Ureter (tissue), 1 donor: ENCODE measurements around the gene MED26. TPM values are rescaled to one million over a fixed set of nuclear protein-coding genes. Genes with fewer than 3 reads are reported as not detected.
A peak's percentile ranks its signal among the peaks of the same experiment; 100 is the strongest.
"Not testable (repeated sequence)": the region's sequence is repeated elsewhere in the genome, so short reads cannot be mapped to it uniquely, and the experiment has no call there.

Experiments
- DNase-seq: peaks from one replicate; pipeline ENCODE4 v3.0.0-alpha.2; 2020; ENCODE audit warnings: low spot score
- total RNA-seq: library from RNA; stranded (reverse); gene quantifications from one replicate; pipeline ENCODE4 v1.2.4, GENCODE V29; 2023
- donor health status: DM: yes; HTN: yes; CAD: no.

The MED26 gene
- 14.1 TPM for total RNA-seq

GRCh38 chr19:16628183-16628983, at the start of gene MED26:
MED26 (minus strand) TSS chr19:16628204; CDS start chr19:16627943, 261 bp downstream.
- DNase-seq = peak; percentile 95

DNA sequence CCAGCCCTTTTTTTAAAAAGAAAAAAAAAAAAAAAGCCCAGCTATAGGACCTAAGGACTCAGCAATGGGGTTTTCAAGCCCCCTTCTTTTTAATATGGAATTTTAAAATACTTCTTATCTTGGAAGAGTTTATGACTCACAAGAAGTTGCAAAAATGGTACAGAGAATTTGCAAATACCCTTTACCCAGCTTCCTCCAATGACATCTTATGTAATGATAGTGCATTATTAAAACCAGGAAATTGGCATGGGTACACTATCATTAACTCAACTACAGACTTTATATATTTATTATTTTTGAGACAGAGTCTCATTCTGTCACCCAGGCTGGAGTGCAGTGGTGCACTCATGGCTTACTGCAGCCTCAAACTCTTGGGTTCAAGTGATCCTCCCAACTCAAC, 49.1 kb upstream of the MED26 start:
- no peak for DNase-seq

DNA sequence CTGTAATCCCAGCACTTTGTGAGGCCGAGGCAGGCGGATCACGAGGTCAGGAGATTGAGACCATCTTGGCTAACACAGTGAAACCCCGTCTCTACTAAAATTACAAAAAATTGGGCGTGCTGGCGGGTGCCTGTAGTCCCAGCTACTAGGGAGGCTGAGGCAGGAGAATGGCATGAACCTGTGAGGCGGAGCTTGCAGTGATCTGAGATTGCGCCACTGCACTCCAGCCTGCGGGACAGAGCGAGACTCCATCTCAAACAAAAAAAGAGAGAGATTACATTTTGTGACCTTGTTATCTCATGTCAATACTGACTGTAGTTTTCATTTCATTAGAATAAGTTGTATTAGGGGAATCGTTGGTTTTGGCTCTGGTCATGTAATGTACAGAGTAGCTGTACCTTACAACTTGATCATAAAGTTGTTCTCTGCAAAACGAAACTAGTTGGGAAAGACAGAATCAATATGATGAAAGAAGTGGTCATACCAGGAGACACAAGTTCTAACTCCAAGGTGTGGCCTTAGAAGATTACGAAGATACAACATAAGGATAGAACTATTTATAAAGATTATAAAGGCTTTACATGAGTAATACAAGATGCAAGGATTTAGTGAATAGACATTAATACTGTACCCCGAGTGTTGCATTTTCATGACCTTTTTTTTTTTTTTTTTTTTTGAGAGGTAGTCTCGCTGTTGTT, 48.2 kb upstream of the MED26 start:
- DNase-seq = no peak

DNA sequence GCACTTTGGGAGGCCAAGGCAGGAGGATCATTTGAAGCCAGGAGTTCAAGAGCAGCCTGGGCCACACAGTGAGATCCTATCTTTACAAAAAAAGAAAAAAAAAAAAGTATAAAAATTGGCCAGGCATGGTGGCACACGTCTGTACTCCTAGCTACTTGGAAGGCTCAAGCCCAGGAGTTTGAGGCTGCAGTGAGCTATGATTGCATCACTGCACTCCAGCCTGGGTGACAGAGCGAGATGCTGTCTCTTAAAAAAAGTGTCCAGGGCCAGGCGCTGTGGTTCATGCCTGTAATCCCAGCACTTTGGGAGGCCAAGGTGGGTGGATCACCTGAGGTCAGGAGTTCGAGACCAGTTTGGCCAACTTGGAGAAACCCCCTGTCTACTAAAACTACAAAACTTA, 45.8 kb upstream of the MED26 start:
- not testable (repeated sequence) for DNase-seq

DNA sequence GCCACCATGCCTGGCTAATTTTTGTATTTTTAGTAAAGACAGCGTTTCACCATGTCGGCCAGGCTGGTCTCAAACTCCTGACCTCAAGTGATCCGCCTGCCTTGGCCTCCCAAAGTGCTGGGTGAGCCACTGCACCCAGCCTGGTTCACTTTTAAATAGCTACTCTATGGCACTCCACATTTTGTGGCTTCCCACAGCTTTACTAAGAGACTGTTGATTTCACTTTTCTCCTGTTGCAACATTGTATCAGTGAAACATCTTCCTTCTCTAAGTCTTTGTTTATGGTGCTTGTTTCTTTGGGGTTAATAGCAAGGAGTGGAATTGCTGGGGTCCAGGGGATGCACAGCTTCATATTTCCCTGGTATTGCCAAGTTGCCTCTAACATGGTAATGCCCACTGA, 45.2 kb upstream of the MED26 start:
- DNase-seq = no peak

DNA sequence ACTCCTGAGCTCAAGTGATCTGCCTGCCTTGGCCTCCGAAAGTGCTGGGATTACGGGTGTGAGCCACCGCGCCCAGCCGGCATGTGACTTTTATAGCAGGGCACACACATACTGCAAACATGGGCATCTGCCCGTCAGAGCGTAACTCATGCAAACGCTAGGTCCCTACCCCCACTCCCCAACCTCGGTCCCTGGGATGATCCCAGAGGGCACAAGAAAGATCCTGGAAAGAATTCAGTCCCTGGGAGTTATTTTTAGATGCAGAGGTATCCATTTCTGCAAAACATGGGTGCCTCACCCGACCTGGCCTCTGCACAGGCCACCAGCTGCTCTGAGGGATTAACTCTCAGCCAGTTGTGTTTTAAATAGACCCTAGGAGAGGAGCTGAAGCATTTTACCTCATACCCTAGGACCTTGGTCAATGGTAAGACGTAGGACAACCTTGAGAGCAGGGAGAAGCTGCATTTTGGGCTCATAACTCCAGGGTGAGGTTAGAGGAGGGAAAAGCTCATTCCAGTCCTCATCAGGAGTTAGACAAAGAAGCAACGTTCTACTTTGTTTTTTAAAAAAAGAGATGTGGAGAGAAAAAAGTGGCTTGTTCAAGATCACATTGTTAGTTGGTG, 43.8 kb upstream of the MED26 start:
- DNase-seq = no peak

GRCh38 chr19:16670291-16670690, 42.3 kb upstream of the MED26 start:
- no peak for DNase-seq

DNA sequence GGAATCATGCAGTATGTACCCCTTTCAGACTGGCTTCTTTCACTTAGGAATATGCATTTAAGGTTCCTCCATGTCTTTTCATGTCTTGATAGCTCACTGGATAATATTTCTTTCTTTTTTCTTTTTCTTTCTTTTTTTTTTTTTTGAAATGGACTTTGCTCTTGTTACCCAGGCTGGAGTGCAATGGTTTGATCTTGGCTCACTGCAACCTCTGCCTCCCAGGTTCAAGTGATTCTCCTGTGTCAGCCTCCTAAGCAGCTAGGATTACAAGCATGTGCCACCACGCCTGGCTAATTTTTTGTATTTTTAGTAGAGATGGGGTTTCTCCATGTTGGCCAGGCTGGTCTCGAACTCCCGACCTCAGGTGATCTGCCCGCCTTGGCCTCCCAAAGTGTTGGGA, 40.7 kb upstream of the MED26 start:
- not testable (repeated sequence) for DNase-seq

DNA sequence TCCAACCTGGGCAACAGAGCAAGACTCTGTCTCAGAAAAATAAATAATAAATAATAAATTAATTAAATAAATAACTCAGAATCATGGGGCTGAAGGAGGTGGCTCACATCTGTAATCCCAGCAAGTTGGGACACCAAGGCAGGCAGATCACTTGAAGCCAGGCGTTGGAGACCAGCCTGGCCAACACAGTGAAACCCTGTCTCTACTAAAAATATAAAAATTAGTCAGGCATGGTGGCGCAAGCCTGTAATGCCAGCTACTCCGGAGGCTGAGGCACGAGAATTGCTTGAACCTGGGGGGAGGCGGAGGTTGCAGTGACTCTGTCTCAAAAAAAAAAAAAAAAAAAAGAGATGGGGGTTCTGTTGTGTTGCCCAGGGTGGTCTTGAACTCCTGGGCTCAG, 40.2 kb upstream of the MED26 start:
- no peak for DNase-seq

- peak; percentile 49 for DNase-seq
Measured at GRCh38 chr19:16661480-16662034, 33.6 kb upstream of the MED26 start.

- peak; percentile 52 for DNase-seq
Measured at GRCh38 chr19:16660763-16661479, 32.9 kb upstream of the MED26 start, which contains the start of gene TMEM38A. TMEM38A (plus strand) TSS chr19:16661139; CDS start chr19:16661218, 79 bp downstream.

DNA sequence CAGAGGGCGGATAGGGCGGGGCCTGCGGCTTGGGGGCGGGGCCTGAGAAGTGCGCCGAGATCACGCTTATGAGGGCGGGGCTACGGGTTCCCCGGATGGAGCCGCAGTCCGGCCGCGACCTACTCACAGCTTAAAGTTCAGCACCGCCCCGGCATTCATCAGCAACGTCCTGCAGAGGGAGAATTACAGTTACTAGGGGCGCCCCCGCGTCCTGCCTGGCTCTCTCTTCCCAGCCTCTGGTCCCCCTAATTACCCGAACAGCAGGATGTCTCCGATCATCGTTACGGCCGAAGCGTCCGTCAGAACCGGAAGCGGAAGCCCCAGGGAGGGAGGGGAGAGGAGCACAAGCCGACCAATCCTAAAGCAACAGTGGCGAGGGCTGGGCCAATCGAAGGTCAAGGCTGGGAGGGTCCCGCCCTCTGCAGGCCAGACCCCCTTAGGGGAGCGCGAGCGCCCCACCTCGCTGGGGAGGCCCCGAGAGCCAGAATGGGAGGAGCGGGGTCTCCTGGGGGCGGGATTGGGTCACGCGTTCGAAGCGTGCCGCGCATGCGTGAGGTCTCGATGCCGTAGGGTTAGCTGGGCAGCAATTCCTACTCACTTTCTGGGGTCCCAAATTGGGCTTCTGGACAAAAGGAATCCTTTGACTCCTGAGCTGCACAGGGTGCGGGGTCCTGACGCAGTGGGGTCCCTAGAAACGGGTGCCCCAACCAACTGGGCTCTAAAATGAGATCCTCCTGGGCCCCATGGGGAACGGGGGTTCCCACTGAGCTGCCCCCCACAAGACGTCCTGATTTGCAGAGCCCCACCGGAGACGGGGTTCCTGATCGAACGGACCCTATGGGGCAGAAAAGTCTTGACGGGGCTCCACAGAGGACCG, 32.1 kb upstream of the MED26 start, which contains the start of gene SMIM7:
SMIM7 (minus strand) TSS at position 313 of the 877 bp plus-strand sequence; CDS start at position 279, 34 bp downstream.
- peak; percentile 99 for DNase-seq

GRCh38 chr19:16659464-16659831, 31.4 kb upstream of the MED26 start:
- no peak for DNase-seq

DNA sequence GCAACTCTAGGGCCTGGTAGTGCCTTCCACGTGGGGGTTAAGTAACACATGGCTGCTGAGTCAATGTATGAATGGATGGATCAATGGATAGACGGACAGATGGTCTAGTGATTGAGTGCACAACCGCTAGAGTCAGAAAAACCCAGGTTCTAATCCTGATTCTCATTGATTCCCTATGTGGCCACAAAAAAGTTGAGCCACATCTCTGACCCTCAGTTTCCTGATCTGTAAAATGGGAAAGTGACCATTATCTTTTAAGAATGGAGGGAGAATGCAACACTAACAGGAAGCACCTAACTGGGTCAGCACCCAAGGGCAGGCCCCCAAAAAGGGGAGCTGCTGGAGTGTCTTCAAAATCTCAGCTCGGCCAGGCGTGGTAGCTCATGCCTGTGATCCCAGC, 29.4 kb upstream of the MED26 start:
- DNase-seq = no peak

GRCh38 chr19:16655727-16656126, 27.7 kb upstream of the MED26 start:
- DNase-seq = no peak

- DNase-seq = no peak
Measured at GRCh38 chr19:16654627-16655026, 26.6 kb upstream of the MED26 start.

DNA sequence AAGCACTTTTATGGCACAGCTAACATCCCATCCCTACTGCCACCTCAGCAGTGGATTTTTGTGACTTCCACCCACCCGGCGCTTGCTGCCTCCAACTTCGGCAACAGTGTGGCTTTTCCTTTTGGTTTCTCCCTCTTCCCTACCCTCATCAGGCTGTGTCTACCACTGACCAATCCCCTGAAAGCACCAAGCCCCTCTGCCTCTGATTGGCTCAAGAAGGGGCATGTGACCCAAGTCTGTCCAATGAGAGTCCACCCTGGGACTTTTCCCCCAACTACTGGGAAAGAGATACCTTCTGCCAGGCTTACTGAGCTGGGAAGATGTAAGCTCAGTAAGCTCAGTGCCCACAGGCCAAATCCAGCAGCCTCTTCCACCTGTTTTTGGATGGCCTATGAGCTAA, 26.1 kb upstream of the MED26 start:
- DNase-seq = no peak

DNA sequence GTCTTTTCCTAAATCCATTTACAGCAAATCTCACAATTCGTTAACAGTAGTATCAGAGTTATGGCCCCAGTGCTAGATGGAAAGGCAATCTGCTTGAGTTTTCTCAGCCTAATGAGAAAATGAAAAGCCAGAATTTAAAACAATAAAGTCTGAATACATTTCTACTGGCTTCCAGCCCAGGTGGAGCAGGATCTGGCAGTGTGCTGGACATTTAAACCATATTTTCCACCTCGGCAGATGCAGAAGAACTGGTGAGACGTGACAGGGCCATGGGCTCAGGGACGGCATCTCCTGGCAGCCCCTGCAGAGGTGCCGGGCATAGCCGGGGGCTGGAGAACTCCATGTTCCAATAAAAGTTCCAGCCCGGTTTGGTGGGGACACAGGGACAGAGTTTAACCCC, 24.9 kb upstream of the MED26 start:
- no peak for DNase-seq

GRCh38 chr19:16651421-16652188, 23.6 kb upstream of the MED26 start:
- not testable (repeated sequence) for DNase-seq

GRCh38 chr19:16650821-16651220, 22.8 kb upstream of the MED26 start:
- DNase-seq = no peak
